GM18505 (cell line): Measurements from ENCODE around the gene HCN3.

Source experiments
- ATAC-seq: cut with Tn5 transposase; IDR thresholded peaks from one replicate; pipeline ENCODE4 v1.9.1; 2021; ENCODE audit not compliant: unreplicated experiment
- POLR2A ChIP-seq: IDR thresholded peaks from 4 replicates; pipeline ENCODE4 v1.6.1; 2011; ENCODE audit warnings: borderline replicate concordance; ENCODE audit not compliant: insufficient read depth, insufficient read length; ENCODE audit errors: extremely low read depth

HCN3 gene

DNA sequence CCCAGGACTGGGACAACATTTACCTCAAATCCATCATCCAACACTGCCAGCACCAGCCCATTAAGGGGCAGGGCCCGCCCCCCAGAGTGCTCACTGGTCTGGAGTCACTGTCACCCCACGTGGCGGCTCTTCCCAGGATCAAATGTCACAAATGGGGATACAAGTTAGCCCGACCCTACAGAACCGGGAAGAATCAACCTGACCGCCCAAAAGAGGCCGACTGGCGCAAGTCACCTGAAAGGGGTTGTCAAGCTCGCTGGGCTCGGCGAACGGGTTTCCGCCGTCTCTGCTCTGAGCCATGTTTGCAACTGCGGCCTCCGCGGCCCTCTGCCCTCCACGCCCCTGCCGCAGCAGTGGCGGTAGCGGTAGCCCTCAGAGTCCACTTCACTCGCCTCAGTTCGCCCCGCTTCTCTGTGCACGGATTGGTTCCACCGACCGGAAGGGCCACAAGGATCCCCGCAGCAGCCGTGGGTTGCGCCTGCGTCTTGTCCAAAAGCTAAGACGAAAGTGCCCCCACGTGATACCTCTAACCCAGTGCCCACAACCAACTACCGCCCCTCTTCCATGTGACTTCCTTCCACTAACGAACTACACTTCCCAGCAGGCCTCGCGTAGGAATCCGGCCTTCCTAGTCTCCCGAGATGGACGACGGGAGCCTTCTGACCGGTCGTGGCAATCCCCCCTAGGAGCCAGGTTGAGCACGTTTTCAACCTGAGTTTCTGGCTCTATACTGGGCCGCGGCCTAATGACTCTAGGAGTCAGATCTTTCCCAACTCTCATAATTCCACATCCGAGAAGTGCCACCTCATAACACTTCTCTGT is 15.2 kb upstream of the HCN3 start, which contains the start of gene SCAMP3:
Gene SCAMP3 (minus strand): TSS at position 509 of the 822 bp plus-strand sequence. CDS start 209 bp downstream, at position 300.
- TF ChIP-seq POLR2A: peak; percentile 87
- peak; percentile 85 for ATAC-seq

DNA sequence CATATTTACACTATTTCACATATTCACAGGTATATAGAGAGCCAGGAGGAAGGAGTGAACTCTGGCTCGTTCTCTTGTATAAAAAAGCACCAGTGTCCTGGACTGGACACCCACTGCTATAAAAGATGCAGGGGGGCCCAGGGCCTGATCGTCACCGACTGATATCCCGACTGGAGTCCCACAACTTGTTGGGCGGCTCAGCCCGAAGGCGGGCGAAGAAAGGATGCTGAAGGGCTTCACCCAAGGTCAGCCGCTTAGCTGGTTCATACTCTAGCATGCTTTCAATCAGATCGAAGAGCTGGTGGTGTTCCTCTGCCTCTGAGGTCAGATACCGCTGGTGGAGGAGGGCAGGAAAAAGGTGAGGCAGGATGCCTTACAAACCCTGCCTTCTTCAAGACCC is 14.2 kb upstream of the HCN3 start:
- ATAC-seq: no peak
- TF ChIP-seq POLR2A: no peak

DNA sequence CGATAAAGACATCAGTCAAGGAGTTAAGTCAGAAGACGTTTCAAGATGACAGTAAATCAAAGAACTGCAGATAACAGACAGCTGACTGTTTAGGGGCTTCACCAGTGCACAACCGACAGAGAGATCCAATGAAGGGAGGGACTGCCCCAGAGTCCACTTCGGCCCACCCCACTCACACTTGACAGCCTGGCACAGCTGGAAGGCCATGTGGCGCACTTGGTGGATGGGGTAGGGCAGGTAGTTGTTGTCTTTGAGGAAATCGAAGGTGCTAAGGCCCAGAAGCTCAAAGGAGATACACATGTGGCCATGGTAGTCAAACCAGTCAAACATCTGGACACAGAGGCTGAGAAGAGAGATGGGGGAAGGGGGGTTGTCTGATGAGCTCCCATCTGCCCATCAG is 10.7 kb upstream of the HCN3 start:
- TF ChIP-seq POLR2A: no peak
- no peak for ATAC-seq

DNA sequence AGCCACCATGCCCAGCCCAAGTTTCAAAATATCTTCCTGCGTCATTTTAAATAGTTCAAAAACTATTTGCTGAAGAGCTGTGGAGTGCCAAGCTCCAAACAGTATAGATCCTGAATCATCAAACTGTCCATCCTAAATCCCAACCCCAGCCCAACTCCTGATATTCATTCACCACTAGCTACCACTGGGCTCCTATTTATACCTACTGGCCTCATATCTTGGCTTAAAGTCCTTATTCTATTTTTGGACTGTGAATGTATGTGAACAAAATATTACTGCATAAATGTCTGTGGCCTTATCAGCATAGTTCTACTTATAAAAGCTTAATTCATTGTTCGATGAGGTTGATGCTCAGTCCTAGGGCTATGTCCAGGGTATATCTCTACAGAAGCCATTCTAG is 9.9 kb upstream of the HCN3 start:
- no peak for TF ChIP-seq POLR2A

DNA sequence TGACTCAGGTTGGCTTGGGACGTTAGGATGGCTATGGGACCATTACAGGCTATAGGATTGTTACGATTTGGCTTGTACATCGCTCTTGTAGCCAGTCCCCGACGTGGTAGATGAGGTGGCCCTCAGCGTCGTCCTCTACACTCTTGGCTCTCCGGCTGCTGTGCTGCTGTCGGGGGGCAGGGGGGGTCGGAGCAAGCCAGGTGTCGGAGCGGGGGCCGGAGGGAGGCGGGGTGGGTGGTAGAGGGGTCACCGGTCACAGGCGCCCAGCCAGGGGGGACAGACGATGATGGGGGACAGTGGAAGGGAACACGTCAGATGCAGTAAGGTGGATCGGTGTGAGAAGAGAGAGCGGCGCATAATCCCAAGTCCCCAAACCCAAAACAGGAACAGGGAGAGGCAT is 8.6 kb upstream of the HCN3 start:
- no peak for ATAC-seq
- TF ChIP-seq POLR2A: no peak

More for the DNA sequence above, 9.9 kb upstream of the HCN3 start:
- no peak for ATAC-seq

DNA sequence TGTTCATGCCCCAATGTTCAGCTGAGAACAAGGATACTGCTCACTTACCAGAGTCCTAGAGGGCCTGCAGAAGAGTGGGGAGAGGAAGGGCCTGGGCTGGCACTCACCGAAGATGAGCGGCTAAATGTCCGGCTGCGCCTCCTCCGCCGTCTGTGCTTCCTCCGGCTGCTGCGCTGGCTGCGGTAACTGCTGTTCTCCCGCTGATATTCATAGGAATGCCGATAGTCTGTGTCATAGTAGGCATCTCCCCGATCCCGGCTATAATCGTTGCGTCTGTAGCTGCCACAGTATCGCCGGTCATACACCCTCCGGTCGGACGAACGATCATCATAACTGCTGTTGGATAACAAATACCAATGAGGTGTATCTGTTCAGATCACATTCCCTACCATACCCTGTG is 7.9 kb upstream of the HCN3 start:
- ATAC-seq: no peak
- TF ChIP-seq POLR2A: no peak

DNA sequence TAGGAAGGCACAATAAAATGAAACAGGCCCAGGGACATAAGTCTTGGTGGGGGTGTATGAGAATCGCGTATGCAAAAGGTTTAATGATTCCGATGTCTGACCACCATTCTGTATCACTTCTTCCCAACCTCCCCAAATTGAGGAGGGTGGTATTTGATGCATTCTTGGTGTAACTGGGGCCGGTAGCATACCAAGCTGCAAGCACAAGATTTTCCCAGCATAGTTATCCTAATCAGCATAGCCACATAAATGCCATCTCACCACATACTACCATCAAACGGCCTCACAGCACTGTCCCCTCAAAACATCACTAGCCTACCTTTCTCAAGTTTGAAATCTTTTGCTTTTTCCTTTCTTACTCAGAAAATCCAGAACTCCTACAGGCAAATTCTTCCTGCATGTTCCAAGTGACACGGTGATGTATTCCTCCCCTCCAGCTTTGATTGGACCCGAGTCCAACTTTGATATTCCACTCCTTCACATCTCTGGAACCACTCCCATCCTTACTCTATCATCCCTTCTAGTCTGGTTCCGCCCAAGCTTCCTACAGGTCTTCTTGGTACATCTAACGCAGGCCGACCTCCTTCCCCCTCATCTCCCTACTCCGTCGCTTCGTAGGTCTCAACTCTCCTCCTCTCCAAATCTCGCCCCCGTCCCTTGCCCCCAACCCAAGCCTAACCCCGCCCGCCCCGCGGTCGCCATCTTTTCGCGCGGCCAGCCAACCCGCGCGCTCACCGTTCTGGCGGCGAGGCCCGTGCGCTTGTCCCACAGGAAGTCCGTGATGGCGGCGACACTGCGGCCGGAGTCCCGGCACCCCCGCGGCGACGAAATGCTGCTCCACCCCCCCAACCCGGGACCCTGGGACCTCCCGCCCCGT is 4.6 kb upstream of the HCN3 start:
- peak; percentile 32 for ATAC-seq

DNA sequence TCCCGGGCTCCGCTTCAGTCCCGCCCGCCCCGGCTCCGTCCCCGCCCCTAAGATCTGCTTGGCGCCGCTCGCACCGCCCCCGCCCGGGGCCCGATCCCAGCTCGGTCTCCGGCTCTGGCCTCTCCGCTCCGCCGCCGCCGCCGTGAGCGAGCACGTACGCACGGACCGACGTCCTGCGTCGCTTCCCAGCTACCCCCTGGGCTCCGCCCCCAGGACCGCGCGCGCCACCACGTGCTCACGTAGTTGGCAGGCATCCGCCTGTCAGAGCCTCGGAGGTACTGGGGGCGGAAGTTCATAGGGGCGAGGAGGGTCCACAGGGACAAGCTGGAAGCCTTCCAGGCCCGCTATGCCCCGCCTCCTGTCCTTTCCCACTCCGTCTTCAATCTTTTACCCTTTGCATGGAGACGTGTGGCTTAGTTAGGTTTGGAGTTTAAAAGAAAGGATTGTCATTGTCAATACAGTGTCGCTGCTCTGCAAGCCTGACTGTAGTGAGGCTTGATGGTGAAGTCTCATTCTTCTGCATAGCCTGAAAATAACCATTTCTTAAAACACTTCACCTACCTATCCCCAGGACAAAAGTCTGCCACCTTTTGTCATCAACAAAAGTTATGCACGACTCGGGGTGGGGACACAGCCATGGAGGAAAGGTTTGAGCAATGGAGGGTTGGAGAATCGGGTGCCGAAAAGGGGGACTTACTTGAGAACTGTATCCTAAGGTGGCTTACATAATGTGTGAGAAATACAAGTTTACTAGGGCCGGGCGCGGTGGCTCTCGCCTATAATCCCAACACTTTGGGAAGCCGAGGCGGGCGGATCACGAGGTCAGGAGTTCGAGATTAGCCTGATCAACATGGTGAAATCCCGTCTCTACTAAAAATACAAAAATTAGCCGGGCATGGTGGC is 3.7 kb upstream of the HCN3 start, which contains the start of gene CLK2:
Gene CLK2 (minus strand): TSS at position 162 of the 903 bp plus-strand sequence. CDS start 2,527 bp downstream, outside the sequence.
- ATAC-seq: peak; percentile 75
- peak; percentile 91 for TF ChIP-seq POLR2A

More for the DNA sequence above, 4.6 kb upstream of the HCN3 start:
- TF ChIP-seq POLR2A: no peak

DNA sequence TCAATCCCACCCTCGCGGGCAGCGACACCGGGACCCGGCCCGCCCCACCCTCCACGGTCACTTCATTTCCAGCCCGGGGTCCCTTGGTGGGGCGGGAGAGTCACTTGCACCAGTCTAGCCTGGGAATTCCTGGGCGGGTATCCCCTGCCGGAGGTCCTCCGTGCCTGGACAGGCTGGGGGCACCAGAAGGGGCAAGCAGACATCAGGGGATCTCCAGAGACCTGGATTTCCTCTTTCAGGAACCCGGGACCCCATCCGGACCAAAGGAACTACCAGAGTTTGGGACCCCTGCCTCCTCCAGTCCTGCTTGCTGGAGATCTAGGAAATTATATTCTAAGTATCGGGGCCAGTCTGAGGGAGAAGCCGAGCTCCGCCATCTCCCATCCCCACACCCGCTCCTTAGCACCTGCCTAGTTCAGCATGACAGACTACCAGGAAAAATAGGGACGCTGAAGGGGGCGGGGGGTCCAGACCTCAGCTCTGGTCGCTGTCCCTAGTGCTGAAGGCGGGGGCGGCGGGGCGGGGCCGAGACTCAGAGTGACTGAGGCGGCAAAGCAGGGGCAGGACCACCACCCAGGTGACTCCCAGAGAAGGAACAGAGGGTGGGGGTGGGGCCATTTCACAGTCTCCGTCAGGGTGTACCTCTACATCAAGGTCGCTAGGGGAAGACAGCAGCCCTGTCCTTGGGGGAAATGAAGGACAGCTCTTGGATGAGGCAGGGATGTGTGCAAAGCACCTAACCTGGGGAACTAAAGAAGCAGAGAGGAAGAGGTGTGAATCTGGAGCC is 832 bp downstream of the HCN3 start:
- no peak for ATAC-seq
- TF ChIP-seq POLR2A: no peak

DNA sequence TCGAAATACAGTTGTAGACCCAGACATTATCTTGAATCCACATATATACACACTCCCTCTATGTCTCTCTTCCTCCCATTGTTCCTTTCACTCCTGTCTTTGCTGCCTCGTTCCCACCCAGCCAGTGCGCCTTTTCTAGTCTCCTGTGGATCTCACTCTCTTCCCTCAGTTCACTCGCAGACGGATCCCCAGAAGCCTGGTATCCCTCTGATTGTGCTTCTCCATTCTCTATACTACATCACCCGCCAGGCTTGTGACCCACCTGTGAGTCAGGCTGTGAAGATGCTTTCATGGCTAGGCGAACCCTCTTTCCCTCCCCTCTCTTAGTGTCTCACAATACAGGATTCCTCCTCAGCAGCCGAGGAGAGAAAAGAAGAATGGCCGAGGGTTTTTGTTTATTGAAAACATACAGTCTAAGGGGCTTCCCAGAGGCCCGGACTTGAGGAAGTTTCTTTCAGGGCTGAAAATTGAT is 1.5 kb downstream of the HCN3 start:
- ATAC-seq: no peak
- TF ChIP-seq POLR2A: no peak

DNA sequence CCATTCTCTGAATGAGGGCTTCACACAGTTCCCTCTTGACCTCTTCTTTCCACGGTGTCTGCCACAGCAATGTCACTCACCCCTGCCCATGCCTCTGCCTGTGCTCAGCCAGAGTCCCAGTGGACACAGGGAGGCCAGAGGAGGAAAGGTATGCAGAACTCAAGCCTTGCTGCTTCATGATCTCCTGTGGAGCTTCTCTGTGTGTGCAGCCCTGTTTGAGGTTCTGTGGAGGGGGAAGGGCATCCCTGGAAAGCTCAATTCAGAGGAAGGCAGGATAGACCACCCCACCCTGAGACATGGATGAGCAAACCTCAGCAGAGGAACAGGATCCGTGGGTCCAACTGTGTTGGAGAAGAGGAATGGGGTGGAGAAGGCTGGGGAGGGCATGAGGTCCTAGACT is 2.0 kb downstream of the HCN3 start:
- TF ChIP-seq POLR2A: no peak
- ATAC-seq: no peak
